ENCODE data around the gene NUP107.
"Not testable (repeated sequence)": the region's sequence is repeated elsewhere in the genome, so short reads cannot be mapped to it uniquely, and the experiment has no call there.

NUP107 gene

GRCh38 chr12:68686595-68687521, at the start of gene NUP107:
Gene NUP107, plus strand, starts transcription at chr12:68686978. Its CDS starts 88 bp downstream, at chr12:68687066.
- Histone ChIP-seq H3K27ac (ENCODE audit: low read depth, low read length) (peak within 1 kb of the TSS; percentile 71), H3K9me3 (ENCODE audit: control insufficient read depth in 1 of 2, low read length in 2 of 2) (no peaks in the 10 kb centered on the region), H3K4me1 (ENCODE audit: control insufficient read depth in 1 of 2, insufficient read depth in 2 of 2, low read length in 2 of 2) (peaks cover 8 to 25% of the 10 kb centered on the region in 2 donors), H3K4me3 (ENCODE audit: low read depth in 1 of 2, low read length in 2 of 2) (peak within 1 kb of the TSS; percentile 97 to 99), H3K9ac (ENCODE audit: low read depth in 1 of 2, low read length in 2 of 2) (peak within 1 kb of the TSS; percentile 78 to 91), H3K36me3 (ENCODE audit: control insufficient read depth in 1 of 2, insufficient read depth in 2 of 2, low read length in 2 of 2) (peaks cover 1 to 10% of the 10 kb centered on the region in 2 donors), H3K27me3 (ENCODE audit: control insufficient read depth in 1 of 2, insufficient read depth in 2 of 2, low read length in 2 of 2) (no peaks in the 10 kb centered on the region)

DNA sequence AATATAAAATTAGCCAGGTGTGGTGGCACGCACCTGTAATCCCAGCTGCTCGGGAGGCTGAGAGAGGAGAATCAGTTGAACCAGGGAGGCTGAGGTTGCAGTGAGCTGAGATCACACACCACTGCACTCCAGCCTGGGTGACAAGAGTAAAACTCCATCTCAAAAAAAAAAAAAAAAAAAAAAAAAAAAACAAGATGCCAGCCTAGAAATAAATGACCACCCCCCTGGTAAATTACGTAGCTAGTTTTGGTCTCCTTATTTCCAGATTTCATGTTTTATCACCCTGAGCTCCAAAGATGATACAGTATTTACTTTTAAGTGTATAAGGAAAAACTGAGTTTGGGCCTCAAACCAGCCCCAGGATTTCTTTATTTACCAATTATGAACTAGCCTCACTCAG, 49.3 kb upstream of the NUP107 start:
- H3K27me3 ChIP-seq (ENCODE audit: control insufficient read depth in 1 of 2, insufficient read depth in 2 of 2, low read length in 2 of 2) = not testable (repeated sequence)

DNA sequence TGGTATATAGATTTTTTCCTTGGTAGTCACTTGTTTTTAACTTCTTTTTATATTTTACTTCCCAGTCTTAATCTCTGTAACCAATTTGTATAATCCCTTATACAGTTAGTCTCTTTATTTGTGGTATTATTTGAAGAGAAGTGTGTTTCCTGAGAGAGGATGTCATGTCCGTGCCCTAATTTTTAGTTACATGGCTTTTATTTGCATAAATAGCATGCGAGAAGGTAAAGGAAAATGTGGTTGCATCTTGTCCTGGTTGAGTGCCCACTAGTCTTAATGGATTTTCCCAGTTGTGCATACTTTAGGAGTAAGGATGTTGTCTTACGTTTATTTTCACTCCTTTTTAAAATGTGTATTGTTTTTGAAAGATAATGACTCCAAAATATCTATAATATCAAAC, 48.6 kb upstream of the NUP107 start:
- no peaks in the 10 kb centered on the region for H3K36me3 ChIP-seq (ENCODE audit: control insufficient read depth in 1 of 2, insufficient read depth in 2 of 2, low read length in 2 of 2)
- no peak overlapping the region for H3K4me3 ChIP-seq (ENCODE audit: low read depth in 1 of 2, low read length in 2 of 2)
- H3K9me3 ChIP-seq (ENCODE audit: control insufficient read depth in 1 of 2, low read length in 2 of 2) = no peaks in the 10 kb centered on the region
- H3K27ac ChIP-seq (ENCODE audit: low read depth, low read length) = no peak overlapping the region
- peaks cover 0 to 3% of the 10 kb centered on the region in 2 donors for H3K4me1 ChIP-seq (ENCODE audit: control insufficient read depth in 1 of 2, insufficient read depth in 2 of 2, low read length in 2 of 2)
- no peak overlapping the region for H3K9ac ChIP-seq (ENCODE audit: low read depth in 1 of 2, low read length in 2 of 2)
- H3K27me3 ChIP-seq (ENCODE audit: control insufficient read depth in 1 of 2, insufficient read depth in 2 of 2, low read length in 2 of 2) = no peaks in the 10 kb centered on the region

More for the DNA sequence above, 49.3 kb upstream of the NUP107 start:
- H3K9me3 ChIP-seq (ENCODE audit: control insufficient read depth in 1 of 2, low read length in 2 of 2); H3K9ac ChIP-seq (ENCODE audit: low read depth in 1 of 2, low read length in 2 of 2); H3K36me3 ChIP-seq (ENCODE audit: control insufficient read depth in 1 of 2, insufficient read depth in 2 of 2, low read length in 2 of 2); H3K27ac ChIP-seq (ENCODE audit: low read depth, low read length); H3K4me3 ChIP-seq (ENCODE audit: low read depth in 1 of 2, low read length in 2 of 2); H3K4me1 ChIP-seq (ENCODE audit: control insufficient read depth in 1 of 2, insufficient read depth in 2 of 2, low read length in 2 of 2): not testable (repeated sequence)

DNA sequence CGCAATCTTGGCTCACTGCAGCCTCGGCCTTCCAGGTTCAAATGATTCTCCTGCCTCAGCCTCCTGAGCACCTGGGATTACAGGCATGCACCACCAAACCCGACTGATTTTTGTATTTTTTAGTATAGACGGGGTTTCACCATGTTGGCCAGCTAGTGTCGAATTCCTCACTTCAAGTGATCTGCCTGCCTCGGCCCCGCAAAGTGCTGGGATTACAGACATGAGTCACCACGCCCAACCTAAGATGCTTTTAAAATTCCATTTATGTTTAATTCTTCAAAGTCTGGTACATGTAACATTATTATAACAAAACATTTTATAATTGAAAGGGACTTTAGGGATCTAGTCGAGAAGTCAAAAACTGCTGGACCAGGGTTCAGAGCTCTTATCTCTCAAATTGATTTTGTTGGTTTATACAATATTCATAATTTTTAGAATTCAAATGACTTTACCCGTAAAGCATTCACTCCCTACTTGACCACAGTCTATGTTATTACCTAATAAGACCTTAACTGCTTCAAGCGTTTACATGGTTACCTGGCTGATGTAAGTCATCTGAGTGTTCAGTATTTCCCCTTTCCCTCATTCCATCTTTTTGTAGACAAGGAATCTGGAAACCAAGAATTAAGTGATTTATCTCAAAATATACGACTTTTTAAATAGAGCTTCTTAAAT, 47.9 kb upstream of the NUP107 start:
- H3K4me1 ChIP-seq (ENCODE audit: control insufficient read depth in 1 of 2, insufficient read depth in 2 of 2, low read length in 2 of 2) = peaks cover 0 to 3% of the 10 kb centered on the region in 2 donors
- no peak overlapping the region for H3K27ac ChIP-seq (ENCODE audit: low read depth, low read length)

GRCh38 chr12:68639396-68639767, 47.4 kb upstream of the NUP107 start:
- no peak overlapping the region for H3K4me3 ChIP-seq (ENCODE audit: low read depth in 1 of 2, low read length in 2 of 2)
- no peak overlapping the region for H3K27ac ChIP-seq (ENCODE audit: low read depth, low read length)
- H3K27me3 ChIP-seq (ENCODE audit: control insufficient read depth in 1 of 2, insufficient read depth in 2 of 2, low read length in 2 of 2) = no peaks in the 10 kb centered on the region
- H3K36me3 ChIP-seq (ENCODE audit: control insufficient read depth in 1 of 2, insufficient read depth in 2 of 2, low read length in 2 of 2) = no peaks in the 10 kb centered on the region
- H3K9me3 ChIP-seq (ENCODE audit: control insufficient read depth in 1 of 2, low read length in 2 of 2) = no peaks in the 10 kb centered on the region
- no peak overlapping the region for H3K9ac ChIP-seq (ENCODE audit: low read depth in 1 of 2, low read length in 2 of 2)
- H3K4me1 ChIP-seq (ENCODE audit: control insufficient read depth in 1 of 2, insufficient read depth in 2 of 2, low read length in 2 of 2) = peaks cover 0 to 3% of the 10 kb centered on the region in 2 donors

More for the DNA sequence above, 47.9 kb upstream of the NUP107 start:
- Histone ChIP-seq H3K9ac (ENCODE audit: low read depth in 1 of 2, low read length in 2 of 2) (no peak overlapping the region), H3K4me3 (ENCODE audit: low read depth in 1 of 2, low read length in 2 of 2) (no peak overlapping the region), H3K27me3 (ENCODE audit: control insufficient read depth in 1 of 2, insufficient read depth in 2 of 2, low read length in 2 of 2) (no peaks in the 10 kb centered on the region), H3K9me3 (ENCODE audit: control insufficient read depth in 1 of 2, low read length in 2 of 2) (no peaks in the 10 kb centered on the region), H3K36me3 (ENCODE audit: control insufficient read depth in 1 of 2, insufficient read depth in 2 of 2, low read length in 2 of 2) (no peaks in the 10 kb centered on the region)

DNA sequence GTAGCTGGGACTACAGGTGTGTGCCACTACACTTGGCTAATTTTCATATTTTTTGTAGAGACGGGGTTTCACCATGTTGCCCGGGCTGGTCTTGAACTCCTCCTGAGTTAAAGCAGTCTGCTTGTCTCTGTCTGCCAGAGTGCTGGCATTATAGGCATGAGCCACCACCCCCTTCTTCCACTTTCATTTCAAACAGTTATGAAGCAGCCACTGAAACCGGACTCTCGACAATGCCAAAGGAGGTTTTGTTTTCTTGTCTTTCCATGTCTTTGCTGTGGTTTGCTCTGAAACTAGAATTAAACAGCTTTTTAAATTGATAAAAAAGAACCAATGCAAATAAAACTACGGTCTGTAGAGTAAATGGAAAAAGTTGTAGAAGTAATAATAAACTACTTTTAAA, 45.6 kb upstream of the NUP107 start:
- H3K27ac ChIP-seq (ENCODE audit: low read depth, low read length) = no peak overlapping the region
- no peaks in the 10 kb centered on the region for H3K36me3 ChIP-seq (ENCODE audit: control insufficient read depth in 1 of 2, insufficient read depth in 2 of 2, low read length in 2 of 2)
- H3K4me3 ChIP-seq (ENCODE audit: low read depth in 1 of 2, low read length in 2 of 2) = no peak overlapping the region
- H3K27me3 ChIP-seq (ENCODE audit: control insufficient read depth in 1 of 2, insufficient read depth in 2 of 2, low read length in 2 of 2) = no peaks in the 10 kb centered on the region
- no peak overlapping the region for H3K9ac ChIP-seq (ENCODE audit: low read depth in 1 of 2, low read length in 2 of 2)
- no peaks in the 10 kb centered on the region for H3K9me3 ChIP-seq (ENCODE audit: control insufficient read depth in 1 of 2, low read length in 2 of 2)
- H3K4me1 ChIP-seq (ENCODE audit: control insufficient read depth in 1 of 2, insufficient read depth in 2 of 2, low read length in 2 of 2) = peaks cover 0 to 3% of the 10 kb centered on the region in 2 donors

- H3K27me3 ChIP-seq (ENCODE audit: control insufficient read depth in 1 of 2, insufficient read depth in 2 of 2, low read length in 2 of 2) = no peaks in the 10 kb centered on the region
- H3K36me3 ChIP-seq (ENCODE audit: control insufficient read depth in 1 of 2, insufficient read depth in 2 of 2, low read length in 2 of 2) = peaks cover 3 to 12% of the 10 kb centered on the region in 2 donors
- no peaks in the 10 kb centered on the region for H3K4me1 ChIP-seq (ENCODE audit: control insufficient read depth in 1 of 2, insufficient read depth in 2 of 2, low read length in 2 of 2)
- H3K27ac ChIP-seq (ENCODE audit: low read depth, low read length) = no peak overlapping the region
- no peak overlapping the region for H3K4me3 ChIP-seq (ENCODE audit: low read depth in 1 of 2, low read length in 2 of 2)
- no peak overlapping the region for H3K9ac ChIP-seq (ENCODE audit: low read depth in 1 of 2, low read length in 2 of 2)
- no peaks in the 10 kb centered on the region for H3K9me3 ChIP-seq (ENCODE audit: control insufficient read depth in 1 of 2, low read length in 2 of 2)
These were observed 40.3 kb upstream of the NUP107 start for GRCh38 chr12:68646484-68646883.

- no peak overlapping the region for H3K4me3 ChIP-seq (ENCODE audit: low read depth in 1 of 2, low read length in 2 of 2)
- peaks cover 8 to 18% of the 10 kb centered on the region in 2 donors for H3K36me3 ChIP-seq (ENCODE audit: control insufficient read depth in 1 of 2, insufficient read depth in 2 of 2, low read length in 2 of 2)
- H3K9me3 ChIP-seq (ENCODE audit: control insufficient read depth in 1 of 2, low read length in 2 of 2) = no peaks in the 10 kb centered on the region
- no peak overlapping the region for H3K27ac ChIP-seq (ENCODE audit: low read depth, low read length)
- H3K9ac ChIP-seq (ENCODE audit: low read depth in 1 of 2, low read length in 2 of 2) = no peak overlapping the region
- H3K4me1 ChIP-seq (ENCODE audit: control insufficient read depth in 1 of 2, insufficient read depth in 2 of 2, low read length in 2 of 2) = no peaks in the 10 kb centered on the region
- no peaks in the 10 kb centered on the region for H3K27me3 ChIP-seq (ENCODE audit: control insufficient read depth in 1 of 2, insufficient read depth in 2 of 2, low read length in 2 of 2)
These were observed 39.3 kb upstream of the NUP107 start for GRCh38 chr12:68647507-68647906.

DNA sequence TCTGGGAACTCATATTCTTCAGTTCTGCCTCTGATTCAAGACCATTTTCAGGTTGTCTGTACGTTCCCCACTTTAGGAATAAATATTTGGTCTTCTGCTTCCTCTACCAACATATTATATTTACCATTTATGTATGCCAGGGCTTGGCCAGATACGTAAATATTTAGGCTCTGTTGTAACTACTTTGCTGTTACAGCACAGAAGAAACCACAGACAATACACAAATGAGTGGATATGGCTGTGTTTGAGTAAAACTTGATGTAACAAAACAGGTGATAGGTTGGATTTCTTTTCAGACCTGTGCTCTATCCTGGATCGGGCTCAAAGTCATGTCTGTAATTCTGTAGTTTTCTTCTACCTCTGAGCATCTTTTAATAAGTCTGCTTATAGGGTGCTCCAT, 38.6 kb upstream of the NUP107 start:
- Histone ChIP-seq H3K4me1 (ENCODE audit: control insufficient read depth in 1 of 2, insufficient read depth in 2 of 2, low read length in 2 of 2) (no peaks in the 10 kb centered on the region), H3K36me3 (ENCODE audit: control insufficient read depth in 1 of 2, insufficient read depth in 2 of 2, low read length in 2 of 2) (peaks cover 13 to 20% of the 10 kb centered on the region in 2 donors), H3K9ac (ENCODE audit: low read depth in 1 of 2, low read length in 2 of 2) (no peak overlapping the region)

DNA sequence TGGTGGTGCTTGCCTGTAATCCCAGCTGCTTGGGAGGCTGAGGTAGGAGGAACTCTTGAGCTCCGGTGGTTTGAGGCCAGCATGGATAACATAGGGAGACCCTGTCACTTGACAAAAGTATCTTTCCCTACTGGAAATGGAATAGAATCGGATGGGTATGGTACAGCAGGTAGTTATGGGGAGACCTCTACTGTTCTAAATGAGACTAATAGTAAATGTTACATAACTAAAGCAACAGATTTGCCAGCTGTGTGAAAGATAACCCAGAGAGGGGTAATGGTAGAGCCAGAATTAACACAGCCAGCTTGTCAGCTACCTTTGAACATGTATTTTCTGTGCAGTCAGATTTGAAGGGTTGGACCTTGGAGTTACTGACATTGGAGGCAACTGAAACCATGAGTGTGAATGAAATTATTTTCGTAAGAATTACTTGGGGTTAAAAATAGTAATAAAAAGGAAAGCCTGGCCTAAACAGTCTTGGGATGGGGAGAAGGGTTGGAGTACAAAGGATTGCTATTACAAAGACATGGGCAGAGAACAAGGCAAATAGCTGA, 21.7 kb upstream of the NUP107 start:
- no peak overlapping the region for H3K27ac ChIP-seq (ENCODE audit: low read depth, low read length)
- H3K36me3 ChIP-seq (ENCODE audit: control insufficient read depth in 1 of 2, insufficient read depth in 2 of 2, low read length in 2 of 2) = peaks cover 3 to 5% of the 10 kb centered on the region in 2 donors
- H3K9ac ChIP-seq (ENCODE audit: low read depth in 1 of 2, low read length in 2 of 2) = no peak overlapping the region
- H3K27me3 ChIP-seq (ENCODE audit: control insufficient read depth in 1 of 2, insufficient read depth in 2 of 2, low read length in 2 of 2) = no peaks in the 10 kb centered on the region
- H3K9me3 ChIP-seq (ENCODE audit: control insufficient read depth in 1 of 2, low read length in 2 of 2) = no peaks in the 10 kb centered on the region
- H3K4me1 ChIP-seq (ENCODE audit: control insufficient read depth in 1 of 2, insufficient read depth in 2 of 2, low read length in 2 of 2) = no peaks in the 10 kb centered on the region
- H3K4me3 ChIP-seq (ENCODE audit: low read depth in 1 of 2, low read length in 2 of 2) = no peak overlapping the region

More for the DNA sequence above, 38.6 kb upstream of the NUP107 start:
- Histone ChIP-seq H3K4me3 (ENCODE audit: low read depth in 1 of 2, low read length in 2 of 2) (no peak overlapping the region), H3K27me3 (ENCODE audit: control insufficient read depth in 1 of 2, insufficient read depth in 2 of 2, low read length in 2 of 2) (no peaks in the 10 kb centered on the region), H3K9me3 (ENCODE audit: control insufficient read depth in 1 of 2, low read length in 2 of 2) (no peaks in the 10 kb centered on the region), H3K27ac (ENCODE audit: low read depth, low read length) (no peak overlapping the region)

All from duodenal mucosa (tissue), 2 donors.